Vagina (tissue), 2 donors: Measurements from ENCODE around the gene KDM7A.

ENCODE experiments used
- CTCF ChIP-seq, 3 experiments: fragments of 450-650 bp in 2 of 3; fragments of 200-600 bp in 1 of 3; sonication (generic) in 1 of 3; IDR thresholded peaks; one replicate each; pipeline ENCODE4 v1.5.1; 2017 to 2019; ENCODE audit warnings: antibody characterized with exemption in 3 of 3, mild to moderate bottlenecking in 2 of 3, moderate library complexity in 2 of 3
- POLR2A ChIP-seq, 2 donors: fragments of 450-650 bp; IDR thresholded peaks; one replicate each; pipeline ENCODE4 v1.6.1; 2017; ENCODE audit warnings: antibody characterized with exemption in 2 of 2, mild to moderate bottlenecking in 2 of 2, moderate library complexity in 2 of 2
- POLR2AphosphoS5 ChIP-seq, 2 donors: sonication (generic); formaldehyde crosslinking; IDR thresholded peaks; one replicate each; pipeline ENCODE4 v1.9.0; 2017; ENCODE audit warnings: antibody characterized with exemption in 2 of 2, mild to moderate bottlenecking in 2 of 2, low read depth in 1 of 2; ENCODE audit not compliant: insufficient read depth in 1 of 2

DNA sequence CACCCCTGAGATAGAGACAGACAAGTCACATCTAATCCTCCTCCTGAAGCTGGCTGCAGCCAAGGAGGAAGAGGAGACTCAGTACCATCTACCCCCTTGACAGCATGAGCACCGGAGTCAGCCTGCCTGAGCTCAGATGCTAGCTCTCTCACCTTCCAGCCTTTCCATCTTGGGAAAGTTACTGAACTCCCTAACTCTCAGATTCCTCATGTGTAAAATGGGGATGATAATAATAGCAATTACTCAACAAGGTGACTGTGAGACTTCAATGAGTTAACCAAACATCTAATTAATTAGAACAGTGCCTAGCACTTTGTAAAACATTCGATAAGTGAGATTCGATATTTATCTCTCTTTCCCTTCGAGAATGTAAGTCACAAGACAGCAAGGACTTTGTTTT is 6.4 kb downstream of the KDM7A start:
- TF ChIP-seq POLR2A (IDR thresholded peaks at IDR 0.05): no peak
- no peak for TF ChIP-seq CTCF (IDR thresholded peaks at IDR 0.05)
- no peak for TF ChIP-seq POLR2AphosphoS5 (IDR thresholded peaks at IDR 0.05; ENCODE audit: insufficient read depth in 1 of 2, low read depth in 1 of 2)
